HEK293 (cell line): ENCODE data around the gene UHRF2.

ENCODE experiments used
- CTCF ChIA-PET: fragments of 350-600 bp; formaldehyde crosslinking; extraction: SDS; loops from one replicate; lab custom pipeline; 2021; ENCODE audit warnings: antibody characterized with exemption; lab: Yijun Ruan, JAX
- POLR2A ChIA-PET: fragments of 300-600 bp; formaldehyde crosslinking; extraction: SDS; loops from one replicate; lab custom pipeline; 2020; ENCODE audit warnings: antibody characterized with exemption, inconsistent platforms; lab: Yijun Ruan, JAX
- H3K27ac ChIP-seq: fragments of 200-500 bp; sonication (Bioruptor generic); 2 replicates; pipeline ENCODE4 v1.5.1; 2014; ENCODE audit warnings: low read depth, low read length, control low read depth, inconsistent platforms; ENCODE audit errors: extremely low read depth
- H3K36me3 ChIP-seq, 2 experiments: fragments of 200-500 bp in 1 of 2; sonication (Bioruptor generic) in 1 of 2; 1 replicate in 1 of 2; 2 replicates in 1 of 2; pipeline ENCODE4 v1.5.1; 2014 to 2017; ENCODE audit warnings: inconsistent platforms in 2 of 2, low read length in 2 of 2; ENCODE audit not compliant: control insufficient read depth in 2 of 2, insufficient read depth in 1 of 2
- H3K4me1 ChIP-seq: fragments of 200-500 bp; sonication (Bioruptor generic); 2 replicates; pipeline ENCODE4 v1.5.1; 2014; ENCODE audit warnings: mild to moderate bottlenecking, low read length, inconsistent platforms; ENCODE audit not compliant: control insufficient read depth, insufficient read depth
- H3K4me3 ChIP-seq: 2 replicates; pipeline ENCODE4 v1.5.1; 2011; ENCODE audit warnings: low read depth, mild to moderate bottlenecking, control low read depth, low read length, moderate library complexity
- H3K9me3 ChIP-seq: fragments of 200-500 bp; sonication (Bioruptor generic); 2 replicates; pipeline ENCODE4 v1.5.1; 2014; ENCODE audit warnings: low read depth, low read length, inconsistent platforms; ENCODE audit not compliant: control insufficient read depth, insufficient read depth
- ELK4 ChIP-seq: IDR thresholded peaks from 2 replicates; pipeline ENCODE4 v1.6.1; 2011; ENCODE audit warnings: mild to moderate bottlenecking, low read depth, low read length, borderline replicate concordance
- FEZF1 ChIP-seq: fragments of 450-650 bp; formaldehyde crosslinking; IDR thresholded peaks from 2 replicates; pipeline ENCODE4 v1.5.1; 2016; ENCODE audit warnings: missing biosample characterization, missing genetic modification characterization
- KLF1 ChIP-seq: fragments of 450-650 bp; formaldehyde crosslinking; IDR thresholded peaks from 2 replicates; pipeline ENCODE4 v1.5.1; 2016; ENCODE audit warnings: missing biosample characterization, missing genetic modification characterization
- OVOL3 ChIP-seq: fragments of 450-650 bp; formaldehyde crosslinking; IDR thresholded peaks from 2 replicates; pipeline ENCODE4 v1.5.1; 2016; ENCODE audit warnings: missing biosample characterization, missing genetic modification characterization
- REPIN1 ChIP-seq: fragments of 450-650 bp; formaldehyde crosslinking; IDR thresholded peaks from 2 replicates; pipeline ENCODE4 v1.5.1; 2017; ENCODE audit warnings: missing biosample characterization, missing genetic modification characterization, low read depth
- WT1 ChIP-seq: fragments of 450-650 bp; formaldehyde crosslinking; IDR thresholded peaks from 2 replicates; pipeline ENCODE4 v1.5.1; 2016; ENCODE audit warnings: missing biosample characterization, missing genetic modification characterization
- ZEB2 ChIP-seq: fragments of 450-650 bp; formaldehyde crosslinking; IDR thresholded peaks from 2 replicates; pipeline ENCODE4 v1.5.1; 2016; ENCODE audit warnings: missing biosample characterization, missing genetic modification characterization
- ZIC2 ChIP-seq: fragments of 450-650 bp; formaldehyde crosslinking; IDR thresholded peaks from 2 replicates; pipeline ENCODE4 v1.5.1; 2016; ENCODE audit warnings: missing biosample characterization, missing genetic modification characterization
- ZNF121 ChIP-seq: fragments of 450-650 bp; formaldehyde crosslinking; IDR thresholded peaks from 2 replicates; pipeline ENCODE4 v1.5.1; 2016; ENCODE audit warnings: missing biosample characterization, missing genetic modification characterization
- ZNF175 ChIP-seq: fragments of 450-650 bp; formaldehyde crosslinking; IDR thresholded peaks from 2 replicates; pipeline ENCODE4 v1.5.1; 2016; ENCODE audit warnings: missing biosample characterization, missing genetic modification characterization
- ZNF2 ChIP-seq: fragments of 450-650 bp; formaldehyde crosslinking; IDR thresholded peaks from 2 replicates; pipeline ENCODE4 v1.5.1; 2016; ENCODE audit warnings: missing biosample characterization, missing genetic modification characterization
- ZNF214 ChIP-seq: fragments of 450-650 bp; formaldehyde crosslinking; IDR thresholded peaks from 2 replicates; pipeline ENCODE4 v1.5.1; 2017; ENCODE audit warnings: missing biosample characterization, mild to moderate bottlenecking, missing genetic modification characterization, borderline replicate concordance
- ZNF302 ChIP-seq: fragments of 450-650 bp; formaldehyde crosslinking; IDR thresholded peaks from 2 replicates; pipeline ENCODE4 v1.5.1; 2016; ENCODE audit warnings: missing biosample characterization, missing genetic modification characterization, low read depth
- ZNF324 ChIP-seq: fragments of 450-650 bp; formaldehyde crosslinking; IDR thresholded peaks from 2 replicates; pipeline ENCODE4 v1.5.1; 2016; ENCODE audit warnings: missing biosample characterization, missing genetic modification characterization
- ZNF341 ChIP-seq: fragments of 450-650 bp; formaldehyde crosslinking; IDR thresholded peaks from 2 replicates; pipeline ENCODE4; 2016; ENCODE audit warnings: low read depth, missing biosample characterization, missing genetic modification characterization
- ZNF426 ChIP-seq: fragments of 450-650 bp; formaldehyde crosslinking; IDR thresholded peaks from 2 replicates; pipeline ENCODE4 v1.5.1; 2017; ENCODE audit warnings: missing biosample characterization, missing genetic modification characterization, mild to moderate bottlenecking, inconsistent platforms, moderate library complexity
- ZNF433 ChIP-seq: fragments of 450-650 bp; formaldehyde crosslinking; IDR thresholded peaks from 2 replicates; pipeline ENCODE4 v1.5.1; 2016; ENCODE audit warnings: missing biosample characterization, missing genetic modification characterization, low read depth
- ZNF501 ChIP-seq: fragments of 450-650 bp; formaldehyde crosslinking; IDR thresholded peaks from 2 replicates; pipeline ENCODE4 v1.5.1; 2016; ENCODE audit warnings: missing biosample characterization, missing genetic modification characterization
- ZNF626 ChIP-seq: fragments of 450-650 bp; sonication (Bioruptor Pico); formaldehyde crosslinking; IDR thresholded peaks from 2 replicates; pipeline ENCODE4 v1.5.1; 2018; ENCODE audit warnings: missing biosample characterization, missing genetic modification characterization, inconsistent platforms
- ZNF664 ChIP-seq: fragments of 450-650 bp; formaldehyde crosslinking; IDR thresholded peaks from 2 replicates; pipeline ENCODE4 v1.5.1; 2016; ENCODE audit warnings: missing biosample characterization, missing genetic modification characterization
- ZNF677 ChIP-seq: fragments of 450-650 bp; IDR thresholded peaks from 2 replicates; pipeline ENCODE4 v1.5.0; 2018; ENCODE audit warnings: missing biosample characterization, mild to moderate bottlenecking, missing genetic modification characterization, moderate library complexity
- ZNF76 ChIP-seq: fragments of 450-650 bp; formaldehyde crosslinking; IDR thresholded peaks from 2 replicates; pipeline ENCODE4; 2016; ENCODE audit warnings: low read depth, missing biosample characterization, missing genetic modification characterization, borderline replicate concordance
- ZNF776 ChIP-seq: fragments of 450-650 bp; formaldehyde crosslinking; IDR thresholded peaks from 2 replicates; pipeline ENCODE4 v1.5.0; 2017; ENCODE audit warnings: missing biosample characterization, missing genetic modification characterization, borderline replicate concordance

UHRF2 gene

DNA sequence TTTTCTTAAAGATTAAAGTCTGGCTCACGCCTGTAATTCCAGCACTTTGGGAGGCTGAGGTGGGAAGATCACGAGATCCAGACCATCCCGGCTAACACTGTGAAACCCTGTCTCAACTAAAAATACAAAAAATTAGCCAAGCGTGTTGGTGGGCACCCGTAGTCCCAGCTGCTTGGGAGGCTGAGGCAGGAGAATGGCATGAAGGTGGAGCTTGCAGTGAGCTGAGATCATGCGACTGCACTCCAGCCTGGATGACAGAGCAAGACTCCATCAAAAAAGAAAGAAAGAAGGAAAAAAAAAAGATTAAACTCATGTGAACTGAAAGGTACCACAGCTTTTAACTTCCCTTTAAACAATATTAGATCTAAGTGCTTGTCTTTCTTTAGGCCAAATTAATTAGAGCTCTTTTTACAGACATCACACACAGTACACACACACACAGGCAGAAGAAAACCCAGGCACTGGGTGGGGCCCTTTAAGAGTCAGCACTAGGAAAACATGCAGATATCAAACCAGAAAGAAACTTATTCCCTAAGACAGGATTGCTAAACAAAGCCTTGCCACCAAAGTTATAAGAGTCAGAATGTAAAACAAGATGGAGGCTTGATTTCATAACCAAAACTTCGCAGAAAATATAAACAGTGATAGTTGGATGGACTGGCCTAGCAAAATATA, 29.3 kb upstream of the UHRF2 start (continued):
- TF ChIP-seq ZNF302 (tag by site-specific recombination): no peak
- no peak for TF ChIP-seq ZNF677
- TF ChIP-seq KLF1 (tag by site-specific recombination): no peak
- no peak for TF ChIP-seq ZNF501
- TF ChIP-seq, all 188 proteins: peak for 0

DNA sequence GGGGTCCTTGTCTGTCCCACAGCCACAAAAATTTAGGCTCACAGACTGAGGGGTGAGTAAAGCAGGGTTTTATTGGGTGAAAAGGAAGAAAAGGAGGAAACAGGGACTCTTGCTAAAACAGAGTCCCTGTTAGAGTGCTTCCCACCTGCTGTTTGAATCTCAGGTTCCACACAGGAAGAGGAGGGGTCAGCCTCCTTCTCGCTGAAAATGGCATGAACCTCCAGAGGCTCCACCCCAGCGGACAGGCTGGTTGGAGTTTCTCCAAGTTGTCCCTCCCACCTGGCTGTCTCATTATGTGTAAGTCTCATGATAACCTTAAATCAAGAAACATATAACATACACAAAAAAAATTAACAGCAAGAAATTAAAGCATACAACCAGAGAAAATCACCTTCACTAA, 28.3 kb upstream of the UHRF2 start:
- CTCF ChIA-PET: no interaction called here
- no peak overlapping the region for H3K4me3 ChIP-seq

DNA sequence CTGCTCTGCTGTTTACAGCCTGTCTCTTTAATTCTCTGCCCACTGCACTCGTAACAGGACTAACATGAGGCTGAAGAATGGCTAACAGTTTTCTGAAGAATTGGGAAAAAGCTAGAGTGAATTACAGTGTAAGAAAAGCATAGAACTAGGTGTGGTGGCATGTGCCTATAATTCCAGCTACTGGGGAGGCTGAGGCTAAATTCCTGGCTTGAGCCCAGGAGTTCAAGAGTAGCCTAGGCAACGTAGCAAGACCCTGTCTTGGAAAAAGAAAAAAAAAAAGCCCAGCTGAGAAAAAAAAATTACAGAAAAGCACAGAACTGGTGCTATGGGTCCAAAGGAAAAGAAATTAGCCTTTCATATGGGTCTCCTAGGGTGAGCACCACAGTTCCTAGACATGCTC, 13.9 kb upstream of the UHRF2 start:
- no peaks in the 10 kb centered on the region for H3K4me1 ChIP-seq
- H3K4me3 ChIP-seq: no peak overlapping the region
- TF ChIP-seq ZEB2: no peak
- TF ChIP-seq FEZF1 (tag by site-specific recombination): peak; percentile 44; the same call in 1 of the 2 replicates
- ChIA-PET CTCF (interaction anchor here (0.6 to 1.2 kb wide), 2 partner anchors 37 to 272 kb away, joined by 3 read pairs; no protein-coding TSS in a partner anchor), POLR2A (interaction anchor here (0.6 to 1.2 kb wide), 2 partner anchors 14 to 235 kb away, joined by 4 read pairs; partner anchors contain the start of gene UHRF2)
- H3K9me3 ChIP-seq: no peaks in the 10 kb centered on the region
- no peak overlapping the region for H3K27ac ChIP-seq
- H3K36me3 ChIP-seq: no peaks in the 10 kb centered on the region

More for the DNA sequence above, 28.3 kb upstream of the UHRF2 start:
- no peak overlapping the region for H3K27ac ChIP-seq
- no peaks in the 10 kb centered on the region for H3K4me1 ChIP-seq
- no peaks in the 10 kb centered on the region for H3K9me3 ChIP-seq
- no peaks in the 10 kb centered on the region for H3K36me3 ChIP-seq
- POLR2A ChIA-PET: no interaction called here
- TF ChIP-seq ZNF2 (tag by site-specific recombination) (no peak), ZNF776 (tag by site-specific recombination) (no peak), ELK4 (no peak), OVOL3 (tag by site-specific recombination) (no peak), ZNF626 (no peak), REPIN1 (no peak), ZNF341 (tag by site-specific recombination) (no peak), ZNF324 (tag by site-specific recombination) (no peak), ZNF121 (no peak), ZNF433 (tag by site-specific recombination) (no peak), ZNF76 (tag by site-specific recombination) (no peak), ZNF175 (tag by site-specific recombination) (no peak), ZNF664 (tag by site-specific recombination) (no peak), WT1 (no peak), ZIC2 (no peak), ZNF426 (tag by site-specific recombination) (no peak), ZNF214 (tag by site-specific recombination) (no peak)
